NCI-H526 treated with DMSO at 0.1 percent for 48 hours (cell line): Measurements from ENCODE around the gene CACHD1.

Experiments used
- DNase-seq: peaks from one replicate; lab custom pipeline; 2025; lab: John Stamatoyannopoulos, UW

Gene CACHD1

GRCh38 chr1:64659478-64660138, 189.7 kb downstream of the CACHD1 start:
- no peak for DNase-seq

GRCh38 chr1:64663668-64664067, 193.7 kb downstream of the CACHD1 start:
- peak; percentile 9 for DNase-seq

- no peak for DNase-seq
These were observed 194.4 kb downstream of the CACHD1 start for GRCh38 chr1:64664299-64664698.

GRCh38 chr1:64669098-64669675, 199.3 kb downstream of the CACHD1 start:
- DNase-seq = no peak

GRCh38 chr1:64675718-64676345, 205.9 kb downstream of the CACHD1 start:
- no peak for DNase-seq

GRCh38 chr1:64676386-64676785, 206.5 kb downstream of the CACHD1 start:
- no peak for DNase-seq

- no peak for DNase-seq
These were observed 207.6 kb downstream of the CACHD1 start for GRCh38 chr1:64677532-64677931.

- no peak for DNase-seq
These were observed 208.4 kb downstream of the CACHD1 start for GRCh38 chr1:64678366-64678765.

- no peak for DNase-seq
These were observed 209.2 kb downstream of the CACHD1 start for GRCh38 chr1:64679177-64679576.

GRCh38 chr1:64680599-64680998, 210.7 kb downstream of the CACHD1 start:
- DNase-seq = no peak

- DNase-seq = no peak
These were observed 211.1 kb downstream of the CACHD1 start for GRCh38 chr1:64681043-64681442.

- DNase-seq = no peak
These were observed 213.5 kb downstream of the CACHD1 start for GRCh38 chr1:64683419-64683818.

GRCh38 chr1:64685217-64685616, 215.3 kb downstream of the CACHD1 start:
- DNase-seq = no peak

GRCh38 chr1:64685765-64686341, 215.9 kb downstream of the CACHD1 start:
- DNase-seq = no peak

GRCh38 chr1:64686828-64687724, 217.1 kb downstream of the CACHD1 start:
- DNase-seq = peak; percentile 18

- DNase-seq = no peak
These were observed 217.9 kb downstream of the CACHD1 start for GRCh38 chr1:64687725-64688327.

GRCh38 chr1:64691626-64692025, 221.7 kb downstream of the CACHD1 start:
- DNase-seq = no peak

GRCh38 chr1:64692911-64693310, 223.0 kb downstream of the CACHD1 start:
- DNase-seq = no peak

GRCh38 chr1:64693406-64693805, 223.5 kb downstream of the CACHD1 start:
- DNase-seq = no peak

GRCh38 chr1:64696879-64697278, 226.9 kb downstream of the CACHD1 start:
- DNase-seq = no peak

- DNase-seq = no peak
These were observed 229.4 kb downstream of the CACHD1 start for GRCh38 chr1:64699327-64699726.

- DNase-seq = no peak
These were observed 231.1 kb downstream of the CACHD1 start for GRCh38 chr1:64701071-64701470.
